HG03354 (cell line): ENCODE results near the gene OR10G3.
"Not testable (repeated sequence)": the region's sequence is repeated elsewhere in the genome, so short reads cannot be mapped to it uniquely, and the experiment has no call there.

Experiments
- ATAC-seq: cut with Tn5 transposase; IDR thresholded peaks from one replicate; pipeline ENCODE4 v1.9.1; 2021; ENCODE audit warnings: mild to moderate bottlenecking; ENCODE audit not compliant: unreplicated experiment, poor library complexity, severe bottlenecking

The OR10G3 gene

GRCh38 chr14:21579976-21580375 lies at the start of gene OR10G3:
Gene OR10G3 (minus strand): TSS chr14:21580076. CDS start chr14:21570744, 9,332 bp downstream.
- no peak for ATAC-seq

- ATAC-seq: no peak
Measured at GRCh38 chr14:21626491-21627230, 46.8 kb upstream of the OR10G3 start.

GRCh38 chr14:21617614-21618013 lies 37.7 kb upstream of the OR10G3 start:
- no peak for ATAC-seq

GRCh38 chr14:21614240-21614639 lies 34.4 kb upstream of the OR10G3 start:
- ATAC-seq: no peak

GRCh38 chr14:21612324-21612723 lies 32.4 kb upstream of the OR10G3 start:
- no peak for ATAC-seq

GRCh38 chr14:21602181-21602580 lies 22.3 kb upstream of the OR10G3 start:
- ATAC-seq: not testable (repeated sequence)

- no peak for ATAC-seq
Measured at GRCh38 chr14:21589317-21589716, 9.4 kb upstream of the OR10G3 start.

GRCh38 chr14:21575661-21576060 lies 4.2 kb downstream of the OR10G3 start:
- no peak for ATAC-seq

- no peak for ATAC-seq
Measured at GRCh38 chr14:21572604-21573003, 7.3 kb downstream of the OR10G3 start.

- ATAC-seq: no peak
Measured at GRCh38 chr14:21558703-21559170, 21.1 kb downstream of the OR10G3 start.

GRCh38 chr14:21557084-21557901 lies 22.6 kb downstream of the OR10G3 start:
- peak; percentile 65 for ATAC-seq

- no peak for ATAC-seq
Measured at GRCh38 chr14:21556378-21557083, 23.3 kb downstream of the OR10G3 start.

GRCh38 chr14:21553266-21553665 lies 26.6 kb downstream of the OR10G3 start:
- ATAC-seq: no peak

GRCh38 chr14:21544588-21544987 lies 35.3 kb downstream of the OR10G3 start:
- not testable (repeated sequence) for ATAC-seq

- no peak for ATAC-seq
Measured at GRCh38 chr14:21543963-21544362, 35.9 kb downstream of the OR10G3 start.

GRCh38 chr14:21543521-21543960 lies 36.3 kb downstream of the OR10G3 start:
- no peak for ATAC-seq

- ATAC-seq: no peak
Measured at GRCh38 chr14:21541413-21542074, 38.3 kb downstream of the OR10G3 start.

GRCh38 chr14:21539189-21539940 lies 40.5 kb downstream of the OR10G3 start:
- ATAC-seq: no peak

GRCh38 chr14:21537090-21537424 lies 42.8 kb downstream of the OR10G3 start:
- ATAC-seq: no peak
